Neural progenitor cell (in vitro differentiated cells): ENCODE data around the gene HES5. TPM values are rescaled to one million over a fixed set of nuclear protein-coding genes. Genes with fewer than 3 reads are reported as not detected.

Experiments used
- DNase-seq: peaks from one replicate; pipeline ENCODE4 v3.0.0-alpha.2; 2016; ENCODE audit warnings: low spot score
- H2AFZ ChIP-seq: fragments of 200-600 bp; sonication (generic); replicated peaks from 2 replicates; pipeline ENCODE4 v1.6.1; 2016; ENCODE audit warnings: antibody characterized with exemption
- H3F3A ChIP-seq: fragments of 200-600 bp; sonication (generic); 2 replicates; pipeline ENCODE4 v1.6.1; 2016; ENCODE audit warnings: antibody characterized with exemption, low read depth
- H3K27ac ChIP-seq: fragments of 200-600 bp; sonication (generic); 2 replicates; pipeline ENCODE4 v1.5.1; 2016; ENCODE audit warnings: mild to moderate bottlenecking
- H3K27me3 ChIP-seq: fragments of 200-600 bp; sonication (generic); 2 replicates; pipeline ENCODE4 v1.6.1; 2016; ENCODE audit warnings: mild to moderate bottlenecking, moderate library complexity
- H3K36me3 ChIP-seq: fragments of 200-600 bp; sonication (generic); 2 replicates; pipeline ENCODE4 v1.5.1; 2016
- H3K4me1 ChIP-seq: fragments of 200-600 bp; sonication (generic); 2 replicates; pipeline ENCODE4 v1.6.1; 2016; ENCODE audit warnings: mixed run types
- H3K4me2 ChIP-seq: fragments of 200-600 bp; sonication (generic); 2 replicates; pipeline ENCODE4 v1.6.1; 2016
- H3K4me3 ChIP-seq: fragments of 200-600 bp; sonication (generic); 2 replicates; pipeline ENCODE4 v1.5.1; 2016
- H3K79me2 ChIP-seq: fragments of 200-600 bp; sonication (generic); 2 replicates; pipeline ENCODE4 v1.6.1; 2016; ENCODE audit warnings: low read depth
- H3K9ac ChIP-seq: fragments of 200-600 bp; sonication (generic); 2 replicates; pipeline ENCODE4 v1.6.1; 2016
- H3K9me3 ChIP-seq: fragments of 200-600 bp; sonication (generic); 2 replicates; pipeline ENCODE4 v1.5.1; 2016; ENCODE audit warnings: low read depth
- H4K20me1 ChIP-seq: fragments of 200-600 bp; sonication (generic); 2 replicates; pipeline ENCODE4 v1.6.1; 2016; ENCODE audit warnings: low read depth
- H3K27ac Mint-ChIP-seq: 3 replicates; pipeline ENCODE4 v1.8.0; 2021; ENCODE audit warnings: mixed read lengths
- H3K27me3 Mint-ChIP-seq: 2 replicates; pipeline ENCODE4 v1.8.0; 2022; ENCODE audit warnings: low read depth, mild to moderate bottlenecking, inconsistent platforms, moderate library complexity, mixed read lengths; ENCODE audit not compliant: insufficient read depth
- H3K36me3 Mint-ChIP-seq: 3 replicates; pipeline ENCODE4 v1.8.0; 2021; ENCODE audit warnings: mixed read lengths
- H3K4me1 Mint-ChIP-seq: 3 replicates; pipeline ENCODE4 v1.8.0; 2021; ENCODE audit warnings: mixed read lengths
- H3K4me3 Mint-ChIP-seq: 3 replicates; pipeline ENCODE4 v1.8.0; 2021; ENCODE audit warnings: mild to moderate bottlenecking, moderate library complexity, mixed read lengths
- H3K9me3 Mint-ChIP-seq: 3 replicates; pipeline ENCODE4 v1.8.0; 2020; ENCODE audit warnings: mixed read lengths
- EZH2 ChIP-seq: fragments of 200-600 bp; sonication (generic); IDR thresholded peaks from 2 replicates; pipeline ENCODE4 v1.6.1; 2017; ENCODE audit warnings: antibody characterized with exemption, mild to moderate bottlenecking, moderate library complexity
- EZH2phosphoT487 ChIP-seq: fragments of 200-600 bp; sonication (generic); IDR thresholded peaks from 2 replicates; pipeline ENCODE4 v1.6.1; 2017; ENCODE audit warnings: antibody characterized with exemption
- total RNA-seq: library from RNA; depleted of rRNA; stranded (reverse); fragments of >200 nt; gene quantifications from 2 replicates; pipeline ENCODE4 v1.2.3, GENCODE V29; 2015; ENCODE audit warnings: low replicate concordance
- TF ChIP-seq, protein P1 (sequence below): fragments of 200-600 bp; sonication (generic); IDR thresholded peaks from 2 replicates; pipeline ENCODE4 v1.5.1; 2017; ENCODE audit warnings: antibody characterized with exemption, mild to moderate bottlenecking

The HES5 gene
- total RNA-seq, 1 donor from 2014 or later, result 6.4 TPM

- no peaks in the 10 kb centered on the region for H3F3A ChIP-seq
- no peak overlapping the region for H3K4me3 ChIP-seq
- no peaks in the 10 kb centered on the region for H3K4me1 ChIP-seq
- H3K27me3 Mint-ChIP-seq, result peaks cover 2% of the 10 kb centered on the region
- peaks cover 14% of the 10 kb centered on the region for H3K4me1 Mint-ChIP-seq
- no peak overlapping the region for H3K27ac Mint-ChIP-seq
- H4K20me1 ChIP-seq, result no peaks in the 10 kb centered on the region
- H3K36me3 Mint-ChIP-seq, result no peaks in the 10 kb centered on the region
- TF ChIP-seq EZH2phosphoT487, result no peak
- TF ChIP-seq EZH2, result no peak
- TF ChIP-seq, protein P1, sequence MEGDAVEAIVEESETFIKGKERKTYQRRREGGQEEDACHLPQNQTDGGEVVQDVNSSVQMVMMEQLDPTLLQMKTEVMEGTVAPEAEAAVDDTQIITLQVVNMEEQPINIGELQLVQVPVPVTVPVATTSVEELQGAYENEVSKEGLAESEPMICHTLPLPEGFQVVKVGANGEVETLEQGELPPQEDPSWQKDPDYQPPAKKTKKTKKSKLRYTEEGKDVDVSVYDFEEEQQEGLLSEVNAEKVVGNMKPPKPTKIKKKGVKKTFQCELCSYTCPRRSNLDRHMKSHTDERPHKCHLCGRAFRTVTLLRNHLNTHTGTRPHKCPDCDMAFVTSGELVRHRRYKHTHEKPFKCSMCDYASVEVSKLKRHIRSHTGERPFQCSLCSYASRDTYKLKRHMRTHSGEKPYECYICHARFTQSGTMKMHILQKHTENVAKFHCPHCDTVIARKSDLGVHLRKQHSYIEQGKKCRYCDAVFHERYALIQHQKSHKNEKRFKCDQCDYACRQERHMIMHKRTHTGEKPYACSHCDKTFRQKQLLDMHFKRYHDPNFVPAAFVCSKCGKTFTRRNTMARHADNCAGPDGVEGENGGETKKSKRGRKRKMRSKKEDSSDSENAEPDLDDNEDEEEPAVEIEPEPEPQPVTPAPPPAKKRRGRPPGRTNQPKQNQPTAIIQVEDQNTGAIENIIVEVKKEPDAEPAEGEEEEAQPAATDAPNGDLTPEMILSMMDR, result no peak
- no peaks in the 10 kb centered on the region for H3K9me3 ChIP-seq
- no peaks in the 10 kb centered on the region for H3K79me2 ChIP-seq
- H2AFZ ChIP-seq, result no peak overlapping the region
- no peak overlapping the region for H3K27ac ChIP-seq
- no peak overlapping the region for H3K4me2 ChIP-seq
- H3K36me3 ChIP-seq, result no peaks in the 10 kb centered on the region
- no peak overlapping the region for H3K4me3 Mint-ChIP-seq
- H3K9ac ChIP-seq, result no peak overlapping the region
- DNase-seq, result no peak
- no peaks in the 10 kb centered on the region for H3K27me3 ChIP-seq
- no peaks in the 10 kb centered on the region for H3K9me3 Mint-ChIP-seq
Measured at GRCh38 chr1:2496087-2496622, 33.9 kb downstream of the HES5 start.

- H3K9me3 Mint-ChIP-seq, result no peaks in the 10 kb centered on the region
- no peak for DNase-seq
- H3K4me1 ChIP-seq, result no peaks in the 10 kb centered on the region
- H3K4me3 Mint-ChIP-seq, result no peak overlapping the region
- H2AFZ ChIP-seq, result no peak overlapping the region
- H3K9ac ChIP-seq, result no peak overlapping the region
- H3K4me2 ChIP-seq, result no peak overlapping the region
- H3K27ac Mint-ChIP-seq, result no peak overlapping the region
- H3F3A ChIP-seq, result no peaks in the 10 kb centered on the region
- H3K36me3 Mint-ChIP-seq, result no peaks in the 10 kb centered on the region
- no peak overlapping the region for H3K27ac ChIP-seq
- H3K36me3 ChIP-seq, result no peaks in the 10 kb centered on the region
- H3K79me2 ChIP-seq, result no peaks in the 10 kb centered on the region
- no peaks in the 10 kb centered on the region for H3K27me3 ChIP-seq
- H3K4me3 ChIP-seq, result no peak overlapping the region
- H4K20me1 ChIP-seq, result no peaks in the 10 kb centered on the region
- peaks cover 2% of the 10 kb centered on the region for H3K27me3 Mint-ChIP-seq
- TF ChIP-seq, protein P1, result no peak
- TF ChIP-seq EZH2 (no peak), EZH2phosphoT487 (no peak)
- peaks cover 14% of the 10 kb centered on the region for H3K4me1 Mint-ChIP-seq
- H3K9me3 ChIP-seq, result no peaks in the 10 kb centered on the region
Measured at GRCh38 chr1:2495546-2495945, 34.5 kb downstream of the HES5 start.

DNA sequence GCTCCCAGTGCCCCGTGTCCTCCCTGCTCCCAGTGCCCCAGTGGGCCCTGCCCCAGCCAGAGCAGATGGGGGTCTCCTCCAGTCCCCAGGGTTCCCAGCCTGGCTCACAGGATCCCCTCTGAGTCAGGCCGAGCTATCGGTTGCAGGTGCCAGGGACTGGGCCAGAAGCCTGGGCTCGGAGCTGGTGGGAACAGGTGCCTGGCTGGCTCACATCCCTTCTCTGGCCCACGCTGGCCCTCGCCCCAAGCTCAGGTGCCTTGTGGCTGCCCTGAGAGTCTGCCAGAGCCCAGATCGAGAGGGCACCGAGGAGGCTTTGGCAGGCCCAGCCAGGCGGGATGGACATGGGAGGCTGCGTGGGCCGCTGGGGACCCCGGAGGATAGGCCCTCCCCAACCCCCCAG lies 35.0 kb downstream of the HES5 start:
- Mint-ChIP-seq H3K36me3 (no peaks in the 10 kb centered on the region), H3K27ac (no peak overlapping the region), H3K27me3 (peaks cover 2% of the 10 kb centered on the region), H3K4me3 (no peak overlapping the region), H3K4me1 (peaks cover 11% of the 10 kb centered on the region), H3K9me3 (no peaks in the 10 kb centered on the region)
- no peak overlapping the region for H2AFZ ChIP-seq
- H3F3A ChIP-seq, result no peaks in the 10 kb centered on the region
- no peaks in the 10 kb centered on the region for H3K4me1 ChIP-seq
- no peak overlapping the region for H3K4me2 ChIP-seq
- H4K20me1 ChIP-seq, result no peaks in the 10 kb centered on the region
- H3K4me3 ChIP-seq, result no peak overlapping the region
- DNase-seq, result no peak
- H3K9ac ChIP-seq, result no peak overlapping the region
- H3K79me2 ChIP-seq, result no peaks in the 10 kb centered on the region
- TF ChIP-seq EZH2 (no peak), EZH2phosphoT487 (no peak)
- TF ChIP-seq, protein P1, result no peak
- H3K9me3 ChIP-seq, result no peaks in the 10 kb centered on the region
- H3K27ac ChIP-seq, result no peak overlapping the region
- no peaks in the 10 kb centered on the region for H3K27me3 ChIP-seq
- no peaks in the 10 kb centered on the region for H3K36me3 ChIP-seq
